ENCODE results near the gene GPR78. TPM values are rescaled to one million over a fixed set of nuclear protein-coding genes. Genes with fewer than 3 reads are reported as not detected.

GPR78 gene
- total and polyA plus RNA-seq, 2 of the 4 experiments (the other 2 are of a cell fraction): under 0.01 to 0.10 TPM

- H2BK15ac ChIP-seq (ENCODE audit: low read depth, low read length): no peak overlapping the region
- H2BK5ac ChIP-seq (ENCODE audit: low read depth, low read length, poor library complexity, severe bottlenecking): no peak overlapping the region
- no peak overlapping the region for H4K91ac ChIP-seq (ENCODE audit: insufficient read depth, low read depth, low read length)
- intact Hi-C loops (cut with micrococcal nuclease) (no loop called here), dilution Hi-C loops (cut with HindIII; ENCODE audit: low sequenced_read_pairs, unreplicated experiment) (no loop called here), in situ Hi-C loops (cut with MboI; ENCODE audit: low sequenced_read_pairs) (loop anchor here (25.0 kb wide), 1 partner anchor 406 kb away; no protein-coding TSS in a partner anchor)
- TF ChIP-seq FOS (IDR thresholded peaks at IDR 0.05; ENCODE audit: low read depth, low read length) (no peak), CHD1 (IDR thresholded peaks at IDR 0.05; ENCODE audit: low read depth, low read length) (no peak), MXI1 (IDR thresholded peaks at IDR 0.05; ENCODE audit: borderline replicate concordance, low read depth, low read length) (no peak), USF2 (IDR thresholded peaks at IDR 0.05; ENCODE audit: low read depth, low read length) (no peak), SMC3 (IDR thresholded peaks at IDR 0.05; ENCODE audit: low read depth, low read length) (no peak), MAZ (IDR thresholded peaks at IDR 0.05; ENCODE audit: borderline replicate concordance, low read depth, low read length) (no peak), MAFK (IDR thresholded peaks at IDR 0.05; ENCODE audit: low read depth, low read length) (no peak), POLR2A (IDR thresholded peaks at IDR 0.05; ENCODE audit: low read depth, low read length) (no peak), RCOR1 (IDR thresholded peaks at IDR 0.05; ENCODE audit: insufficient replicate concordance, low read length) (no peak), ELK1 (IDR thresholded peaks at IDR 0.05; ENCODE audit: borderline replicate concordance, low read depth, low read length) (no peak), BHLHE40 (IDR thresholded peaks at IDR 0.05; ENCODE audit: low read depth, low read length) (no peak), CTCF (conservative IDR thresholded peaks at IDR 0.05; ENCODE audit: low read depth, low read length) (no peak), RAD21 (IDR thresholded peaks at IDR 0.05; ENCODE audit: low read length) (no peak), RFX5 (IDR thresholded peaks at IDR 0.05; ENCODE audit: low read depth, low read length) (no peak), NFE2L2 (IDR thresholded peaks at IDR 0.05; ENCODE audit: low read depth, low read length) (no peak), CEBPB (IDR thresholded peaks at IDR 0.05; ENCODE audit: low read depth, low read length) (no peak)
- no peak overlapping the region for H2AK9ac ChIP-seq (replicated peaks; ENCODE audit: low read depth, low read length, poor library complexity)
- ChIA-PET POLR2A (ENCODE audit: unreplicated experiment) (no interaction called here), CTCF (no interaction called here)
- H3K4ac ChIP-seq (ENCODE audit: low read depth, low read length): no peak overlapping the region
- H3K9me3 ChIP-seq (ENCODE audit: control insufficient read depth, insufficient read depth, low read length): no peaks in the 10 kb centered on the region
- peaks cover 38% of the 10 kb centered on the region; the same call in 1 of the 2 replicates for H3K36me3 ChIP-seq (ENCODE audit: control insufficient read depth, insufficient read depth, low read length)
- no peak overlapping the region for H3K27ac ChIP-seq (ENCODE audit: insufficient read depth, low read length)
- no peaks in the 10 kb centered on the region; the same call in 1 of the 2 replicates for H3K27me3 ChIP-seq (ENCODE audit: control insufficient read depth, insufficient read depth, low read length)
- no TSS peak for BruUV-seq (replicated peaks)
- H3K9me1 ChIP-seq (ENCODE audit: insufficient read depth, low read length): no peaks in the 10 kb centered on the region
- H2BK20ac ChIP-seq (ENCODE audit: low read depth, low read length): no peak overlapping the region
- H3K79me1 ChIP-seq (ENCODE audit: low read depth in 1 of 2, low read length in 2 of 2): no peaks in the 10 kb centered on the region
- DNase-seq (no peak), ATAC-seq (ENCODE audit: low read depth) (no peak)
- no peak overlapping the region for H2AK5ac ChIP-seq (ENCODE audit: low read depth, low read length)
- WGBS, 2 experiments (ENCODE audit: extremely low coverage in 2 of 2, insufficient read length in 1 of 2): 83% methylated on average over 6 of the region's 15 CpGs; no CpG with 5 or more reads in 1 of the 2 experiments
- H3K14ac ChIP-seq (replicated peaks; ENCODE audit: low read depth, low read length): no peak overlapping the region
- H4K5ac ChIP-seq (ENCODE audit: low read depth, low read length): no peak overlapping the region
- H4K8ac ChIP-seq (ENCODE audit: low read depth in 2 of 2, low read length in 2 of 2): no peak overlapping the region
- no peak overlapping the region for H3K9ac ChIP-seq (ENCODE audit: low read depth, low read length)
- no peak overlapping the region for H3K56ac ChIP-seq (ENCODE audit: extremely low read depth, insufficient read depth, low read length)
- H3K4me1 ChIP-seq (ENCODE audit: control insufficient read depth, insufficient read depth, low read length): no peaks in the 10 kb centered on the region
- no peak overlapping the region for H3K4me3 ChIP-seq (ENCODE audit: insufficient read depth, low read depth, low read length)
- H3K4me2 ChIP-seq (ENCODE audit: low read depth, low read length): no peak overlapping the region
- no peak overlapping the region for H3K23ac ChIP-seq (ENCODE audit: low read depth, low read length)
- no peak overlapping the region for H2AFZ ChIP-seq (replicated peaks; ENCODE audit: low read length, poor library complexity)
- H2BK120ac ChIP-seq (ENCODE audit: low read depth, low read length): no peak overlapping the region
- no peaks in the 10 kb centered on the region for H4K20me1 ChIP-seq (ENCODE audit: insufficient read depth, low read length)
- H3K18ac ChIP-seq (ENCODE audit: low read depth, low read length): no peak overlapping the region
These were observed 38.2 kb downstream of the GPR78 start for GRCh38 chr4:8618421-8618820.

All from IMR-90 (cell line).